GM18520 (cell line): ENCODE data around the gene NXNL1.
A peak's percentile ranks its signal among the peaks of the same experiment; 100 is the strongest.

Source experiments
- ATAC-seq: cut with Tn5 transposase; IDR thresholded peaks from one replicate; pipeline ENCODE4 v1.9.1; 2021; ENCODE audit not compliant: unreplicated experiment

NXNL1 gene

DNA sequence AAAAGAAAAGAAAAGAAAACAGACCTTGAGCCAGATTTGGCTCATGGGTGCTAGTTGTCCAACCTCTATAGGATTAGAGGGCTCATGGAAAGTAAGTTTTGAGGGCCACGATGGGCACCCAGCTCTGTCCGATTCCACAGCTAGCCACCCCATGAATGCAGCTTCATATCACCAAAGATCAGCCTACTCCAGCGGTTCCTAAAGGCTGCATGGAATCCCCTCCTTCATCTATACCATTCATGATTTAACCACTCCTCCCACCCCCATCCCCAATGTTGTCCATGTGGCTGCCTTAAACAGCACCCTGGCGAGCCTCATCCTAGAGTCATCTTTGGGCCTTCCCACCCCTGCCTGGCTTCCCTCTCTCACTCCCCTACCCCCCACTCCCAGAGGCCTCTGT is 38.8 kb downstream of the NXNL1 start:
- ATAC-seq = no peak

DNA sequence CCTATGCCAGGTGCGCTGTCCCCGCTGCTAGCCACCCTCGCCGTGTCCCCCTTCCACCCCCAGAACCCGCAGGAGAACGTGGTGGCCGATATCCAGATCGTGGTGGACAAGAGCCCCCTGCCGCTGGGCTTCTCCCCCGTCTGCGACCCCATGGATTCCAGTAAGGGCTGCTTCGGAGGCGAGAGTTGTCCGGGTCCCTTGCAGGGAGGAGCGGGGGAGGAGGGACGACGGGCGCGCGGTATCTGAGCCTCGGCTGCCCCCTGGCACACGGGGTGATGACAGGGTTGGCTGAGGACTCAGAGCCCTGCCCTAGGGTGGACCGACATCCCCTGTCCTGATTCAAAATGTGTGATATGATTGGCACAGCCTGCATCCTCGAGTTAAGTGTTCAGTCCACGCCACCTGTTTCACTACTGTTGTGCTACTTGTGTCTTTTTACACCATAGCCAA is 40.2 kb downstream of the NXNL1 start:
- ATAC-seq = no peak

DNA sequence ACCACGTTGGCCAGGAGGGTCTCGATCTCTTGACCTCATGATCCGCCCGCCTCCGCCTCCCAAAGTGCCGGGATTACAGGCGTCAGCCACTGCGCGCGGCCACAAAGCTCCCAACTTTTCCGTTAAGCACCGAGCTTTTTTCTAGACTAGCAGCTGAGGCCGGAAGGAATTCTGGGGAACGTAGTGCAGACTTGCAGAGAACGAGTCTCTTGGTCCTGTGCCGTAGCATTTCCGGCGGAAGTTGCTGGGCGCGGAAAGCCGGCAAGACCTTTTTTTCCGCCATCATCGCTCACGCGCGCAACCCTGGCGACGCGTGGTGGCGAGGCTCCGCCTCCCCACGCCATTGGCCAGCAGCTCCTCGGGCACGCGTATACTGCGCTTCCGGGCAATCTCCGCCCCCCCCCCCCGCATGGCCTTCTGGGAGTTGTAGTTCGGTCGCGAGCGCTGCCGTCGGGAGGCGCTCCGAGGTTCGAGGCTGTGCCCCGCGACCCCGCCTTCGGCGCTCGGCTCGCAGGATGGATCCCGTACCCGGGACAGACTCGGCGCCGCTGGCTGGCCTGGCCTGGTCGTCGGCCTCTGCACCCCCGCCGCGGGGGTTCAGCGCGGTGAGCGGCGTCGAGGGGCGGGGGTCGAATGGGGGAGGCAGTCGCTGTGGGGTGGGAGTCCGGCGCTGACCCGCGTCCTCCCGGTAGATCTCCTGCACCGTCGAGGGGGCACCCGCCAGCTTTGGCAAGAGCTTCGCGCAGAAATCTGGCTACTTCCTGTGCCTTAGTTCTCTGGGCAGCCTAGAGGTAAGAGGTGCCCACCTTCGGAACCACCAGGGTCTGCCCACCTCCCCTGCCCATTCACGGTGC is 40.9 kb downstream of the NXNL1 start, which contains the start of gene MVB12A:
TSS of gene MVB12A (plus strand) at position 427 of the 854 bp plus-strand sequence. CDS start at position 516, 89 bp downstream.
- ATAC-seq = peak; percentile 88

GRCh38 chr19:17419154-17419620 is 41.5 kb downstream of the NXNL1 start:
- no peak for ATAC-seq

DNA sequence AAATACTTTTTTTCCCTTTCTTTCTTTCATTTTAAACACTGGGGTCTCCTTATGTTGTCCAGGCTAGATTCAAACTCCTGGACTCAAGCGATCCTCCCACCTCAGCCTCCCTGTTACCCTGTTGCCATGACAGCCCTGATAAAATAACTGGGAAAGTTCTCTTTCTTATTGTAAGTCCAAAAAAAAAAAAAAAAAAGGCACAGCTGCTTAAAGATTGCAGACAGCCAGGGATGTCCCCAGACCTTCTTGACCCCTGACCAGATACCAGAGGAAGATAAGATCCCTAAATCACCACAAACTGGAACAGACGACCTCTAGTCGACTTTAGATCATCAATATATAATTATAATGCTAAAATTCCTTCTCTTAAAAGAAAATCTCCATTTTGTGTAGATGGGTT is 42.0 kb downstream of the NXNL1 start:
- ATAC-seq = no peak

GRCh38 chr19:17415121-17415520 is 45.6 kb downstream of the NXNL1 start:
- ATAC-seq = no peak

DNA sequence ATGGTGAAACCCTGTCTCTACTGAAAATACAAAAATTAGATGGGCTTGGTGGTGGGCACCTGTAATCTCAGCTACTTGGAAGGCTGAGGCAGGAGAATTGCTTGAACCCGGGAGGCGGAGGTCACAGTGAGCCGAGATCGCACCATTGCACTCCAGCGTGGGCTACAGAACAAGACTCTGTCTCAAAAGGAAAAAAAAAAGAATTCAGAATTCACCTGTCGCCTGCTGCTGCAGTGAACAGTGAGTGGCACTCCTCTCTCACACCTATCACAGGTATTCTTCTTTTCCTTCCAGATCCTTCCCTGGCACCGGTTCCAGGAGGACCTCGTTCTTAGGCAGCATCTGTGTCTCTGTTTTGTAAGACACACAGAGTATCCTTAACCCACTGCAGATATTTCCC is 46.6 kb downstream of the NXNL1 start:
- no peak for ATAC-seq

GRCh38 chr19:17411801-17412200 is 48.9 kb downstream of the NXNL1 start:
- ATAC-seq = no peak

- ATAC-seq = no peak
Measured at GRCh38 chr19:17409990-17410389, 50.7 kb downstream of the NXNL1 start.

DNA sequence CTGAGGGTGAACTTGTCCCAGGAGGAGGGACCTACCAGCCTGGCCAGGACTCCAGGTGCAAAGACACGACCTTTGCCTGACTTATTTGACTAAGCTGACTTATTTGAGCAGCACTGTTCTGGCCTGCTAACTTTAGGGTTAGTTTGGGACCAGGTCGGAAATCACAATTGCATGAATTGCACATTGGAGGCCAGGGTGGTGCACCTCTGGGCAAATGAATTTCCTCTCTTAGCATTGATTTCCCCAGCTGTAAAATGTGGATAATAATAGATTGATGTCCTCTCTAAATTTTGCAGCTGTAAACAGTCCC is 53.9 kb downstream of the NXNL1 start:
- no peak for ATAC-seq

- peak; percentile 13 for ATAC-seq
Measured at GRCh38 chr19:17406046-17406886, 54.5 kb downstream of the NXNL1 start.
